Neural cell (in vitro differentiated cells): ENCODE measurements around the gene EIF5A. TPM values are rescaled to one million over a fixed set of nuclear protein-coding genes. Genes with fewer than 3 reads are reported as not detected.

Experiments used
- H2AFZ ChIP-seq: fragments of 200-600, 300-800 bp; sonication (generic), shearing (Covaris generic); 2 replicates; pipeline ENCODE4 v1.6.0; 2014; ENCODE audit warnings: low read depth, mild to moderate bottlenecking, antibody characterized with exemption, low read length, moderate library complexity
- H3F3A ChIP-seq: fragments of 200-600 bp; shearing (Covaris generic); 2 replicates; pipeline ENCODE4 v1.6.1; 2016; ENCODE audit warnings: mild to moderate bottlenecking, moderate library complexity, mixed read lengths, antibody characterized with exemption, low read length; ENCODE audit not compliant: insufficient read depth, poor library complexity, severe bottlenecking
- H3K27ac ChIP-seq: fragments of 200-600, 300-800 bp; sonication (generic), shearing (Covaris generic); 2 replicates; pipeline ENCODE4 v1.5.1; 2014; ENCODE audit warnings: mild to moderate bottlenecking, low read length, moderate library complexity
- H3K27me3 ChIP-seq: fragments of 300-800, 200-600 bp; sonication (generic), shearing (Covaris generic); 2 replicates; pipeline ENCODE4 v1.6.0; 2014; ENCODE audit warnings: mild to moderate bottlenecking, low read depth, low read length, moderate library complexity; ENCODE audit not compliant: insufficient read depth
- H3K36me3 ChIP-seq: fragments of 300-800, 200-600 bp; sonication (generic), shearing (Covaris generic); 2 replicates; pipeline ENCODE4 v1.5.1; 2014; ENCODE audit warnings: mild to moderate bottlenecking, antibody characterized with exemption, low read length, moderate library complexity; ENCODE audit not compliant: insufficient read depth
- H3K4me2 ChIP-seq: fragments of 300-800, 200-600 bp; sonication (generic), shearing (Covaris generic); 2 replicates; pipeline ENCODE4 v1.6.0; 2014; ENCODE audit warnings: mild to moderate bottlenecking, low read length
- H3K4me3 ChIP-seq: fragments of 300-800, 200-600 bp; sonication (generic), shearing (Covaris generic); 2 replicates; pipeline ENCODE4 v1.5.1; 2014; ENCODE audit warnings: mild to moderate bottlenecking, low read length, moderate library complexity
- H3K79me2 ChIP-seq: fragments of 200-600 bp; shearing (Covaris generic); replicated peaks from 2 replicates; pipeline ENCODE4 v1.6.0; 2014; ENCODE audit warnings: mild to moderate bottlenecking, low read length, moderate library complexity; ENCODE audit not compliant: insufficient read depth
- H3K9ac ChIP-seq: fragments of 300-800, 200-600 bp; sonication (generic), shearing (Covaris generic); 2 replicates; pipeline ENCODE4 v1.6.1; 2016; ENCODE audit warnings: mild to moderate bottlenecking, low read length, mixed read lengths
- H3K9me2 ChIP-seq: fragments of 200-600 bp; shearing (Covaris generic); 2 replicates; pipeline ENCODE4 v1.6.1; 2016; ENCODE audit warnings: mild to moderate bottlenecking, low read length, mixed read lengths; ENCODE audit not compliant: insufficient read depth
- H3K9me3 ChIP-seq: fragments of 200-600, 300-800 bp; sonication (generic), shearing (Covaris generic); 2 replicates; pipeline ENCODE4 v1.6.1; 2016; ENCODE audit warnings: mild to moderate bottlenecking, mixed run types, low read length, moderate library complexity, mixed read lengths
- H4K20me1 ChIP-seq: fragments of 200-600 bp; shearing (Covaris generic); 2 replicates; pipeline ENCODE4 v1.6.1; 2016; ENCODE audit warnings: mild to moderate bottlenecking, mixed run types; ENCODE audit not compliant: insufficient read depth
- EP300 ChIP-seq: fragments of 450-650 bp; conservative IDR thresholded peaks from 2 replicates; pipeline ENCODE4 v1.6.1; 2014; ENCODE audit warnings: antibody characterized with exemption, mild to moderate bottlenecking, moderate library complexity; ENCODE audit not compliant: poor library complexity, severe bottlenecking
- EZH2 ChIP-seq: fragments of 200-600, 300-800 bp; shearing (Covaris generic), sonication (generic); IDR thresholded peaks from 2 replicates; pipeline ENCODE4 v1.6.1; 2014; ENCODE audit warnings: antibody characterized with exemption, low read length, borderline replicate concordance, mild to moderate bottlenecking; ENCODE audit not compliant: insufficient read depth, poor library complexity, severe bottlenecking
- MXI1 ChIP-seq: fragments of 450-650 bp; conservative IDR thresholded peaks from 2 replicates; pipeline ENCODE4 v1.6.1; 2014; ENCODE audit warnings: antibody characterized with exemption, mild to moderate bottlenecking; ENCODE audit not compliant: poor library complexity, severe bottlenecking
- POLR2AphosphoS5 ChIP-seq: IDR thresholded peaks from 2 replicates; pipeline ENCODE4 v1.6.1; 2012
- RAD21 ChIP-seq: fragments of 450-650 bp; conservative IDR thresholded peaks from 2 replicates; pipeline ENCODE4 v1.6.1; 2014; ENCODE audit warnings: antibody characterized with exemption, mild to moderate bottlenecking, moderate library complexity
- SMC3 ChIP-seq: fragments of 450-650 bp; conservative IDR thresholded peaks from 2 replicates; pipeline ENCODE4 v1.6.1; 2014; ENCODE audit warnings: antibody characterized with exemption, mild to moderate bottlenecking, moderate library complexity; ENCODE audit not compliant: poor library complexity
- TAF1 ChIP-seq: IDR thresholded peaks from 2 replicates; pipeline ENCODE4 v1.6.1; 2012; ENCODE audit warnings: low read depth
- polyA plus RNA-seq: library from polyadenylated mRNA; depleted of rRNA; stranded (reverse); fragments of >200 nt; gene quantifications from 2 replicates; pipeline ENCODE4 v1.2.3, GENCODE V29; 2014
- TF ChIP-seq, protein P1 (sequence below): fragments of 450-650 bp; IDR thresholded peaks from 2 replicates; pipeline ENCODE4 v1.5.1; 2014; ENCODE audit warnings: antibody characterized with exemption, mild to moderate bottlenecking, moderate library complexity; ENCODE audit not compliant: poor library complexity, severe bottlenecking
- TF ChIP-seq, protein P2 (sequence below): IDR thresholded peaks from 2 replicates; pipeline ENCODE4 v1.6.1; 2012; ENCODE audit warnings: borderline replicate concordance

Gene EIF5A
- polyA plus RNA-seq, 1 donor from 2014 or later = 164 TPM

DNA sequence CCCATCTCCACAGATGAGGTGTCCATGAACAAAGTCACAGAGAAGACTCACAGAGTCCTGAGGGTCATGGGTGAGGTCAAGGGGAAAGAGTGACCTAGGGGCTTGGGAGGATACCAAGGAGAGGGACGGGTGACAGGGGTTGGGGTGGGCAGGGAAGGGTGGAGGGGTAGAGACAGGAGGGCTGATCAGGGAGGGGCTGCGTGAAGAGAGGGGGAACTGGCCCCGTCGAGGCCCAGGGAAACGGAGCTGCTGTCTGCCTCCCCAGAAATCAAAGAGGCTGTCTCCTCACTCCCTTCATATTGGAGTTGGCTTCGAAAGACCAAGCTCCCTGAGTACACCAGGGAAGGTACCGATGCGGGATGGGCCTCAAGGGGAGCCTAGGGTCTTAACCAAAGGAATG lies 48.1 kb downstream of the EIF5A start:
- no peaks in the 10 kb centered on the region for H3K9me3 ChIP-seq
- TF ChIP-seq, protein P1, sequence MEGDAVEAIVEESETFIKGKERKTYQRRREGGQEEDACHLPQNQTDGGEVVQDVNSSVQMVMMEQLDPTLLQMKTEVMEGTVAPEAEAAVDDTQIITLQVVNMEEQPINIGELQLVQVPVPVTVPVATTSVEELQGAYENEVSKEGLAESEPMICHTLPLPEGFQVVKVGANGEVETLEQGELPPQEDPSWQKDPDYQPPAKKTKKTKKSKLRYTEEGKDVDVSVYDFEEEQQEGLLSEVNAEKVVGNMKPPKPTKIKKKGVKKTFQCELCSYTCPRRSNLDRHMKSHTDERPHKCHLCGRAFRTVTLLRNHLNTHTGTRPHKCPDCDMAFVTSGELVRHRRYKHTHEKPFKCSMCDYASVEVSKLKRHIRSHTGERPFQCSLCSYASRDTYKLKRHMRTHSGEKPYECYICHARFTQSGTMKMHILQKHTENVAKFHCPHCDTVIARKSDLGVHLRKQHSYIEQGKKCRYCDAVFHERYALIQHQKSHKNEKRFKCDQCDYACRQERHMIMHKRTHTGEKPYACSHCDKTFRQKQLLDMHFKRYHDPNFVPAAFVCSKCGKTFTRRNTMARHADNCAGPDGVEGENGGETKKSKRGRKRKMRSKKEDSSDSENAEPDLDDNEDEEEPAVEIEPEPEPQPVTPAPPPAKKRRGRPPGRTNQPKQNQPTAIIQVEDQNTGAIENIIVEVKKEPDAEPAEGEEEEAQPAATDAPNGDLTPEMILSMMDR = no peak
- TF ChIP-seq RAD21 = no peak
- TF ChIP-seq EZH2 = no peak
- TF ChIP-seq POLR2AphosphoS5 = no peak
- TF ChIP-seq MXI1 = no peak
- TF ChIP-seq TAF1 = no peak
- TF ChIP-seq, protein P2, sequence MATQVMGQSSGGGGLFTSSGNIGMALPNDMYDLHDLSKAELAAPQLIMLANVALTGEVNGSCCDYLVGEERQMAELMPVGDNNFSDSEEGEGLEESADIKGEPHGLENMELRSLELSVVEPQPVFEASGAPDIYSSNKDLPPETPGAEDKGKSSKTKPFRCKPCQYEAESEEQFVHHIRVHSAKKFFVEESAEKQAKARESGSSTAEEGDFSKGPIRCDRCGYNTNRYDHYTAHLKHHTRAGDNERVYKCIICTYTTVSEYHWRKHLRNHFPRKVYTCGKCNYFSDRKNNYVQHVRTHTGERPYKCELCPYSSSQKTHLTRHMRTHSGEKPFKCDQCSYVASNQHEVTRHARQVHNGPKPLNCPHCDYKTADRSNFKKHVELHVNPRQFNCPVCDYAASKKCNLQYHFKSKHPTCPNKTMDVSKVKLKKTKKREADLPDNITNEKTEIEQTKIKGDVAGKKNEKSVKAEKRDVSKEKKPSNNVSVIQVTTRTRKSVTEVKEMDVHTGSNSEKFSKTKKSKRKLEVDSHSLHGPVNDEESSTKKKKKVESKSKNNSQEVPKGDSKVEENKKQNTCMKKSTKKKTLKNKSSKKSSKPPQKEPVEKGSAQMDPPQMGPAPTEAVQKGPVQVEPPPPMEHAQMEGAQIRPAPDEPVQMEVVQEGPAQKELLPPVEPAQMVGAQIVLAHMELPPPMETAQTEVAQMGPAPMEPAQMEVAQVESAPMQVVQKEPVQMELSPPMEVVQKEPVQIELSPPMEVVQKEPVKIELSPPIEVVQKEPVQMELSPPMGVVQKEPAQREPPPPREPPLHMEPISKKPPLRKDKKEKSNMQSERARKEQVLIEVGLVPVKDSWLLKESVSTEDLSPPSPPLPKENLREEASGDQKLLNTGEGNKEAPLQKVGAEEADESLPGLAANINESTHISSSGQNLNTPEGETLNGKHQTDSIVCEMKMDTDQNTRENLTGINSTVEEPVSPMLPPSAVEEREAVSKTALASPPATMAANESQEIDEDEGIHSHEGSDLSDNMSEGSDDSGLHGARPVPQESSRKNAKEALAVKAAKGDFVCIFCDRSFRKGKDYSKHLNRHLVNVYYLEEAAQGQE = no peak
- no peak for TF ChIP-seq EP300
- no peak for TF ChIP-seq SMC3
- H3K9ac ChIP-seq = no peak overlapping the region
- H3F3A ChIP-seq = no peaks in the 10 kb centered on the region
- H3K9me2 ChIP-seq = no peaks in the 10 kb centered on the region
- no peaks in the 10 kb centered on the region for H3K27me3 ChIP-seq
- no peak overlapping the region for H2AFZ ChIP-seq
- peaks cover 3% of the 10 kb centered on the region for H3K79me2 ChIP-seq
- no peaks in the 10 kb centered on the region for H3K36me3 ChIP-seq
- no peak overlapping the region for H3K4me2 ChIP-seq
- H3K4me3 ChIP-seq = no peak overlapping the region
- H3K27ac ChIP-seq = no peak overlapping the region
- no peaks in the 10 kb centered on the region for H4K20me1 ChIP-seq

DNA sequence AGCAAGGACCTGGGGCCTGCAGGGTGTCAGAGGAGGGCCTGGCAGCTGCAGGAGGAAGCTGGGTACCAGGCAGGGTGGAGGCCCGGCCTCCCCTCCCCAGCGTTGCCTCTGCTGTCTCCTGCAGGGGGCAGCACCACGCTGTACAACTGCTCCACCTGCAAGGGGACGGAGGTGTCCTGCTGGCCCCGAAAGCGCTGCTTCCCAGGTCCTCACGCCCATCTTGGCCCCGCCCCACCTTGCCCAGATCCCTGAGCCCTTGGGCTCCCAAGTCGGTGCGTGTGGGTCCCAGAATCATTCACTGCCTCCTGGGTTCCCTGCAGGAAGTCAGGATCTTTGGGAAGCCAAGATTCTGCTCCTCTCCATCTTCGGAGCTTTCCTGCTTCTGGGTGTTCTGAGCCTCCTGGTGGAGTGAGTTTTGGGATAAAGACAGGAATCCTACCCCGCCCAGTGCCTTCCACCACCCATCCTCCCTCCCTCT lies 48.7 kb downstream of the EIF5A start:
- Histone ChIP-seq H3K36me3 (no peaks in the 10 kb centered on the region), H3K4me3 (no peak overlapping the region), H2AFZ (no peak overlapping the region), H3K79me2 (peaks cover 3% of the 10 kb centered on the region), H4K20me1 (no peaks in the 10 kb centered on the region), H3K4me2 (no peak overlapping the region), H3K27ac (no peak overlapping the region), H3K9me2 (no peaks in the 10 kb centered on the region), H3K9me3 (no peaks in the 10 kb centered on the region), H3K9ac (no peak overlapping the region), H3K27me3 (no peaks in the 10 kb centered on the region), H3F3A (no peaks in the 10 kb centered on the region)
- no peak for TF ChIP-seq POLR2AphosphoS5
- TF ChIP-seq EZH2 = no peak
- peak; percentile 50 for TF ChIP-seq RAD21
- peak; percentile 52 for TF ChIP-seq SMC3
- no peak for TF ChIP-seq EP300
- TF ChIP-seq, protein P1 = peak; percentile 59
- TF ChIP-seq, protein P2 = no peak
